GM18907 (cell line): Measurements from ENCODE around the gene SBNO1.
"Not testable (repeated sequence)": the region's sequence is repeated elsewhere in the genome, so short reads cannot be mapped to it uniquely, and the experiment has no call there.

Experiments used
- ATAC-seq: cut with Tn5 transposase; IDR thresholded peaks from one replicate; pipeline ENCODE4 v1.9.1; 2021; ENCODE audit warnings: mild to moderate bottlenecking, moderate library complexity; ENCODE audit not compliant: unreplicated experiment

SBNO1 gene

DNA sequence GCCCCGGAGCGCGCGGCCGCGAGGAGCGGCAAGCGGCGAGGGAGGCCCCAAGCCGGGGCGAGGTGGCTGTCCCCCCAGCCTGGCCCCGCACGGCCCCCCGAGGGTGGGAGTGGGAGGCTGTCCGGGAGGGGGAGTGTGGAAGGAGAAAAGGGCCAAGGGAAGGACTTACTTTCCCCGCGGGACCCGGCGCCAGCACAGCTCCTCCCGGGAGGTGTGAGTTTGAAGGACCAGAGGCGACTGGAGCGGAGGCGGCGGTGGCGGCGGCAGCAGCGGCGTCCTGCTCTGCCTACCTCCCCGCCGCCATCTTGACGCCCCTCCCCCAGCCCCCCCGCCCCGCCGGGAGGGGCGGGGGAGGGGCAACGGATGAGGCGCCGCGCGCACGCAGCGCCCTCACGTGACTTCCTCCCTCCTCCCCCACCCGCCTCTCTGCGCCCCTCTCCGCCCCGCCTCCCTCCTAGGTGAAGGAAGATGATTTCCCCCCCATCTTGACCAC, at the start of gene SBNO1:
SBNO1 (minus strand) TSS at position 316 of the 493 bp plus-strand sequence. CDS start 14,406 bp downstream, outside the sequence.
- peak; percentile 37 for ATAC-seq

DNA sequence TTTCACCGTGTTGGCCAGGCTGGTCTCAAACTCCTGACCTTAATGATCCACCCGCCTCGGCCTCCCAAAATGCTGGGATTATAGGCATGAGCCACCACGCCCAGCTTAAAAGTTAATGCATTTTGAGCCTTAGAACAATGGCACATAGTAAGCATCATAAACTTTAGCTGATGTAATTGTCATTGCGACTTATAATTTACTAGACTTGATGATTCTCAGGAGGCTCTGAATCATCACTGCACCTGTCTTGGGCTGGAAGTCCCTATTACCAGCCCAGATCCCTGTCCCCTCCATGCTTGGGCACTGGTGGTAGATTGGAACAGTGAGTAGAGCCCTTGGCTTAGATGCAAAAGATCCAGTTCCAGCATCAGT, 45.4 kb upstream of the SBNO1 start:
- no peak for ATAC-seq

DNA sequence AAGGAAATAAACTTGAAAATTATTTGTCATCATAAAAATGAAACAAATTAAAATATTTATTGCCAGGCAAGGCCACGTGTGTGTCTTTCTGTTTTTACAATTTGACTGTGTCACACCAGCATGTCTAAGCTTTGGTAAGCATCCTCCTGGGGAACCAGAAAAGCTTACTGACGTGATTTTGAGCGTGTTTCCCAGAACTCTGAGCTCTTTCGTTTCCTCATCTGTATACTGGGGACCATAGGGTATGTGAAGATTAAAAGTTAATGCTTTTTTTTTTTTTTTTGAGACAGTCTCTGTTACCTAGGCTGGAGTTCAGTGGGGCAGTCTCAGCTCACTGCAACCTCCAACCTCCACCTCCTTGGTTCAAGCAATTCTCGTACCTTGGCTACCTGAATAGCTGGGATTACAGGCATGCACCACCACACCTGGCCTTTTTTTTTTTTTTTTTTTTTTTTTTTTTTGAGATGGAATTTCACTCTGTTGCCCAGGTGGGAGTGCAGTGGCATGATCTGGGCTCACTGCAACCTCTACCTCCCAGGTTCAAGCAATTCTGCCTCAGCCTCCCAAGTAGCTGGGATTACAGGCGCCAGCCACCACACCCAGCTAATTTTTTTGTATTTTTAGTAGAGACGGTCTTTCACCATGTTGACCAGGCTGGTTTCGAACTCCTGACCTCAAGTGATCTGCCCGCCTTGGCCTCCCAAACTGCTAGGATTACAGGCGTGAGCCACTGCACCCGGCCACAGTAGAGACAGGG, 44.8 kb upstream of the SBNO1 start:
- ATAC-seq, result not testable (repeated sequence)

DNA sequence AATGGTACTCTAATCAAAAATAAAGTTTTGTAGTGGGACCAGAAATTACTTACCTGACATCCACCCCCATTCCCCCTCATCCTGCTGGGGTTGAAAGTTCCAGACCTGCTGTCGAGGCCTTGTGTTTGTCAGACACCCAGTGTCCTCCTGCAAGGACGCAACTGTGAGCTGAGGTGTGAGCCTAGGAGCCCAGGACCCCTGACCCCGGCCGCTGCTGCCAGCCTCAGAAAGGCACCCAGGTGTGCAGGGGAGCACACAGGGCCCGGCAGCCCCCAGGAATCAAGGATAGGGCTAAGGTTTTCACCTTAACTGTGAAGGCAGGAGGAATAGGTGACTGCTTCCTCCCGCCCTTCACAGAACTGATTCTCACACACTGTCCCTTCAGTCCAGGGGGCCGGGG, 44.0 kb upstream of the SBNO1 start:
- ATAC-seq, result not testable (repeated sequence)

DNA sequence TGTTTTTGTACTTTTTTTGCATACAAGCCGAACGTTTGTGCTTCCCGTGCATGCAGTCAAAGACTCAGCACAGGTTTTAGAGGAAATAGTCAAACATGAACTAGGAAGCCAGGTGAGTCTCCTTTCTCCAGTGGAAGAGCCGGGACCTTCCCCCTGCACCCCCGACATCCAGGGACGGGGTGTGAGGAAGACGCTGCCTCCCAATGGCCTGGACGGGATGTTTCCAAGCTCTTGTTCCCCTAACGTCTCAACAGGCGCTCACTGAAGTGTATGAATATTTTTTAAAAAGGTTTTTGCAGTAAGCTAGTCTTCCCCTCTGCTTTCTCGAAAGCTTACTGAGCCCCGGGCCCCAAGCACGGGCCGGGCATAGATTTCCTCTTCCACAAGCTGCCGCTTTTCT, 43.3 kb upstream of the SBNO1 start:
- not testable (repeated sequence) for ATAC-seq

DNA sequence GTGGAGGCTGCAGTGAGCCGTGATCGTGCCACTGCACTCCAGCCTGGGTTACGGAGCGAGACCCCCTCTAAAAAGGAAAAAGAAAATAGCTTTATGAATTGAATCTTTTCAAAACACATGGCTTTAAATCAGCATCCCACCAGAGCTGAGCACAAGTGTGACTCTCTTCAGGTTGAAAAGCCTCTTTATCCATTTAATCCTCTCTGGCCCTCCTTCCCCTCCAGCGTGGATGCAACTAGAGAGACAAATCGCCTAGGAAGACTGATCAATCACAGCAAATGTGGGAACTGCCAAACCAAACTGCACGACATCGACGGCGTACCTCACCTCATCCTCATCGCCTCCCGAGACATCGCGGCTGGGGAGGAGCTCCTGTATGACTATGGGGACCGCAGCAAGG, 42.6 kb upstream of the SBNO1 start:
- not testable (repeated sequence) for ATAC-seq

DNA sequence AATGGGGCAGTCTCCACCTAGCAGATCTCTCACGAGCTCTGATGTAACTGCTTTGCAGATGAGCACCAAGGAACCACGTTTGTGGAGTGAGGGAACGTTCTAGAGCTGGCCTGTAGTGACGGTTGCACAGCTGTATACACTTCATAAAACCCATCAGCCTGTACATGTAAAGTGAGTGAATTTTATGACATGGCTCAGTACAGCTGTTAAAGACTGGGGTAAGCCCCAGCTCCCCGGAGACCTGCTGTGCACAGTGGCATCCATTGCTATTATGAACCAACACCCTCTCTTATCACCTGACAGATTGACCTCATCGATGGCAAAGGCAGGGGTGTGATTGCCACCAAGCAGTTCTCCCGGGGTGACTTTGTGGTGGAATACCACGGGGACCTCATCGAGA, 39.9 kb upstream of the SBNO1 start:
- no peak for ATAC-seq

DNA sequence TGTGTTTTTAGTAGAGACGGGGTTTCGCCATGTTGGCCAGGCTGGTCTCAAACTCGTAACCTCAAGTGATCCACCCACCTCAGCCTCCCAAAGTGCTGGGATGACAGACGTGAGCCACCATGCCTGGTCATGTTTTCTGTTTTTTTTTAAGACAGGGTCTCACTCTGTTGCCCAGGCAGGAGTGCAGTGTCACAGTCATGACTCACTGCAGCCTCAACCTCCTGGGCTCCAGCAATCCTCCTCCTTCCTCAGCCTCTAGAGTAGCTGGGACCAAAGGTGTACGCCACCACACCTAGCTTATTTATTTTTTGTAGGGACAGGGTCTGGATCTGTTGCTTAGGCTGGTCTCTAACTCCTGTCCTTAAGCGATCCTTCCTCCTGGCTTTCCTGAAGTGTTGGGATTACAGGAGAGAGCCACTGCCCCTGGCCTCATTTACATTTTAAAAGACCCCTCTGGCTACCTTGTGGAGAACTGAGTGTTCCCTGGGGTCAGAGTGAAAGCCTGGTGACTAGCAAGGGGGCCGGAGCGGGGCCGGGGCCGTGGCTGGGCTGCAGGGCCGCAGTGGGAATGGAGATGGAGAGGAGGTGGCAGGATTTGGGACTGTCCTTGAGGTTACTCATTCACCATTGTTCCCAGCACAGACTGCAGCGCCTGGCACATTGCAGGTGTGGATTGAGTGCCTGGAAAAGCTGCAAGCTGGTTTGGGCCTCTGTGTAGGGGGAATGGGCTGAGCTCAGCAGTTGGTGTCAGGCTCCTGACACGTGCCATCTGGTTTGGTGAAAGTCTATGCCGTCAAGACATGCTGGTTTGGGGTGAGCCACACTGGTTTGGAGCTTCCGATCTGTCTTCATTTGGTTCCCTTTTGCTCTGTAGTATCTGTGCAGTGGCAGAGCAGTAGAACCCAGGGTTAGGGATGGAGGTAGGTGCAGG, 37.4 kb upstream of the SBNO1 start:
- no peak for ATAC-seq

DNA sequence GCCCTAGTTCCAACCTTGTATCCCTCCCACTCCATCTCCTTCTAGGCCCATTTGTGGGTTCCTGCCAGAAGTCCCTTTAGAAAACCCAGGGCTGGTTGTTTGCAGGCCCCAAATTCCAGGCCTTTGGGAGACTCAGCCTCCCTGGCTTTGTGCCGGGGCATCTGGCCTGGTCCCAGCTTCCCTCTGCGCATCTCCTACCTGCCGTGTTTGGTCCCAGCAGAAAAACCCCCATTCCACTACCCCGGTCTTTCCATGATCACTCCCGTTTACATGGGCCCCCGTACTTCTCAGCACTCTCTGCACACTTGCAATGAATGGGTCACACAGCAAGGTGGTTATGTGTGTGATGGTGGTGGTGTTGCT, 34.6 kb upstream of the SBNO1 start:
- ATAC-seq, result no peak

DNA sequence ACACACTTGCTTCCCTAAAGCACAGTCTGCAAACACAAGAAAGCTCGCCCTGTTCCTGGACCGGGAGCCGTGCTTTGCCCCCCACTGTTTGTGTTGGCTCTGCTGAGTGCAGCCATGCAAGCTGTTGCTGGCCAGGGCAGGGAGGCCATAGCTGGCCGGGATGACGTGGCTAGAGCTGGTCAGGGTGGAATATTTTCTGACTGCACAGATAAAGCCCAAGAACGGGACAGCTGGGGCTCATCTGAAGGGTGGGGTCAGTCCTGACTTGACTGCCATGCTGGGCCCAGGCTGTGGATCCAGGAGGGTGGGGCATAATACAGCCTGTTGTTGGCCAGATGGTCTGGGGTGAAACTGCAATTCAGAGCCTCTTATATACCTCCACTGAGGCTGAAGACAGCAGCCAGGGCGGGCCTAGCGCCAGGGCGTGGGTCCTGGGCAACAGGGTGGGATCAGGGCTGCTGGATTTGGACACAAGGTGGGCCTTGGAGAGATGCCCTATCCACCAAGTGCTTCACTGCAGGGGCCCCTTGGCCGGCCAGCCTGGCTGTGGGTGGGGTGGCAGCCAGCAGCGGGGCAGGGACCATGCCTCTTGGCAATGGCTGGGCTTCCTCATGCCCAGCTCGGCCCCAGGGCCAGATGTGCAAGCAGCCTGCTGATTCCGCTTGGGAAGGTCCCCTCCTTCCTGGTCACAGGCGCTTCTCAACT, 34.1 kb upstream of the SBNO1 start:
- no peak for ATAC-seq

DNA sequence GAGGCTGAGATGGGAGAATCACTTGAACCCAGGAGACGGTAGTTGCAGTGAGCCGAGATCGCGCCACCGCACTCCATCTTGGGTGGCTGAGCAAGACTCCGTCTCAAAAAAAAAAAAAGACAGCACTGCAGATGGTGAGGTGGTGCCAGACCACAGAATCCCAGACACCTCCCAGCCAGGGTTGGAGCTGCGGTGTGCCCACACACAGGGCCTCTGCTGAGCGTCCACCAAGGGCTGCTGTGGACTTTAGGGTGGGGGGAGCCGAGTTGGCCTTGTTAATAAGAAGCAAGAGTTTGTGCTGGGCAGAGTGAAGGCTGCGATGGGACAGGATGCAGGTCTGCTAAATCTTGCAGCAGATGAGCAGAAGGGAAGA, 33.5 kb upstream of the SBNO1 start:
- no peak for ATAC-seq

DNA sequence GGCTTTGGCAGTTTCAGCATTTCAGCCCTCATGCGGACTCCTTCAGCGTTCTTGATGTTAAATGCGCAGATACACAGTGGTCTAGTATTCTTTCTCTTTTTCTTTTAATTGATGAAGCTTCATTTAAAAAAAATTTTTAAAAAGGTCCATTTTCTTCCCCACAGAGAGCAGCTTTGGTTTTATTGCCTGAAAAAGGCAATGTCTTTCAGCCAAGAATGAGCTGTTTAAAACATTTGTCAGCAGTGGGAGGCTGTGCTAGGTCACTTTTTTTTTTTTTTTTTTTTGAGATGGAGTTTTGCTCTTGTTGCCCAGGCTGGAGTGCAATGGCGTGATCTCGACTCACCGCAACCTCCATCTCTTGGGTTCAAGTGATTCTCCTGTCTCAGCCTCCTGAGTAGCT, 32.8 kb upstream of the SBNO1 start:
- no peak for ATAC-seq

DNA sequence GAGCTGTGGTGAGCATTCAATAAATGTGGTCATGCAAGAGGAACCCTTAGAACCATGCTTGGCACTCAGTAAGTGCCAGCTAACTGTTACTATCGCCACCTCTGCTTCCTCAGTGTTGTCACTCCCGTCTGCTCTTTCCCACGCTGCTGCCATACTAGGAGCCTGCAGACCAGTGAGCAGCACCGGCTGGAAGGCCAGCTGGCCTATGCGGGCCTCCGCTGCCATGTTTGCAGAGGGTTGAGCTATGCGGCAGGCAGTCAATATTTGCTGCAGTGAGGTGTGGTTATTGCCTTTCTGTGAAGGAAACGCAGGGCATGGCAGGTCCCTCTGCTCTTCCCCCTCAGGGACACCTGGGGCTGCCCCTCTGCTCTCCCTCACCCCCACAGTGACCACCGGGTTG, 32.3 kb upstream of the SBNO1 start:
- no peak for ATAC-seq

DNA sequence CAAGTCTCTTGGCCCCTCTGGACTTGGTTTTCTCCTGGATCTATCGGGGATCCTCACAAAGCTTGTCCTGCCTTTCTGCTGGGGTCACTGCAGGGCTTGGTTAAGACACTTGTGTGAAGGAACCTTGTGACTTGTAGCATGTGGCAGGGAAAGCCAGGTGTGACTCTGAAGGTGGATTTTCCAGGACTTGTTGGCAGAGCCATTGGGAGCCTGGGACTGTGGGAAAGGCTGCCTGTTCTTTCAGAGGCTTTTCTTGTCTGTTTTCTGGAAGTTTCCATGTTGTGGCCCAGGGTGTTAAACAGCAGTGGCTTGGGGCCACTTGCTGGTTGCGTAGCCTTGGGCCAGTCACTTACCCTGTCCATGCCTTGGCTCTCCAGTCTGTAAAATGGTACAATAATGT, 31.9 kb upstream of the SBNO1 start:
- no peak for ATAC-seq

DNA sequence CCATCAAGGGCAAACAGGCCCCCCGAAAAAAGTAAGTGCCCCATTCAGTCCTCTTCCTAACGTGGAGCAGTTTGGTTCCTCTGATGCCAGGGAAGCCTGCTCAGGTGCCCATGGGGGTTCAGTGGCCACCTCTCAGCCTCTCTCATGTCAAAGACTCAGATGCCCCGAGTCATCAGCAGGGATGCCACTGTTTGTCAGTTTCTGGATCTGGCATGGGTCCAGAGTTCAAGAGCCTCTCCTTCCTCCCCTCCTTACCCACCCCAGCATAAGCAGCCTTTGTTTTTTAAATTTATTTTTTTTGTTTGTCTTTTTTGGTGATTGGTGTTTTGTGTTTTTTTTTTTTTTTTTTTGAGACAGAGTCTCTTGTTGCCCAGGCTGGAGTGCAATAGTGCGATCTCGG, 30.6 kb upstream of the SBNO1 start:
- ATAC-seq, result no peak

DNA sequence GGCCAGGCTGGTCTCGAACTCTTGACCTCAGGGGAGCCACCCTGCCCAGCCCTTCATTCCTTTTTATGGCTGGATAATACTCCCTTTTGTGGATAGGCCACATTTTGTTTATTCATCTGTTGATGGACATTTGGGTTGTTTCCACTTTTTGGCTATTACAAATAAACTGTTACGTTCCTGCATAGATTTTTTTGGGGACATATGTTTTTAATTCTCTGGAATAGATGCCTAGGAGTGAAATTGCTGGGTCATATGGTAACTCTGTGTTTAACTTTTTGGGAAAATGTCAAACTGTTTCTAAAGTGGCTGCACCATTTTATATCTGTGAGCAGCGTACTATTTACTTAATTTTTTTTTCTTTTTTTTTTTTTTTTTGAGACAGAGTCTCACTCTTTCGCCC, 29.1 kb upstream of the SBNO1 start:
- no peak for ATAC-seq

DNA sequence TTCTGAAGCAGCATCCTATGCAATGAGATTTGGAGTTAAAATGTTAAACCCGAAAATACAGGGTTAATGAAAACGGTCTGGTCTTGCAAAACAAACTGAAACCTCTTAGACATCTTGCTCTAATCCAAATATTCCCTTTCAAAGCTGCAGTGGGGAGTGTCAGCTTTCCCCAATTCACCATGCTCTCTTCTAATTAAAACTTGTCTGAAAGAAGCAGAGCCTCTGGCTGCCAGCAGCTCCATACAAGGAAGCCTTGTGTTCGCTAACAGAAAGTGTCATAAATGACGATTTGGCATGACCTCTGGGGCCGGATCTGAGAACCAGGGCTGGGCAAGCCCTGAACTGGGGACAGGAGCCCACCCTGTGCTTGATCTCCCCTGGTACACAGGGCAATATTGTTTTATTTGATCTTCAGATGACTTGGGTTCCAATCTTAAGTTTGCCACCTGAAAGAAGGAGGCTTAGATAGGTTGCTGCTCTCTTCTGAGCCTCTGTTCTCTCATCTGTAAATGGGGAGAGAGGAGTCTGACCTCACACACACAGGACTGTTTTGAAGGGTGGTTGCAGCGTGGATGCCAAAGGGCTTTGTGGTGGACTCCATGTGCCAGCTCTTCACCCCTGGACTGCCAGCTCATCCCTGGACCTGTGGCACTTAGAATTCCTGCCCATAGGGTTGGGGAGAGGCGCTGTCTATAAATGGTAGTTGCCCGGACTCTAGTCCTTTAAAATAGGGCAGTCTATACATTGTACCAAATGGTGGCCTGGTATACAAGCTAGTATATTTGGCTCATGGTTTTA, 27.1 kb upstream of the SBNO1 start:
- no peak for ATAC-seq

DNA sequence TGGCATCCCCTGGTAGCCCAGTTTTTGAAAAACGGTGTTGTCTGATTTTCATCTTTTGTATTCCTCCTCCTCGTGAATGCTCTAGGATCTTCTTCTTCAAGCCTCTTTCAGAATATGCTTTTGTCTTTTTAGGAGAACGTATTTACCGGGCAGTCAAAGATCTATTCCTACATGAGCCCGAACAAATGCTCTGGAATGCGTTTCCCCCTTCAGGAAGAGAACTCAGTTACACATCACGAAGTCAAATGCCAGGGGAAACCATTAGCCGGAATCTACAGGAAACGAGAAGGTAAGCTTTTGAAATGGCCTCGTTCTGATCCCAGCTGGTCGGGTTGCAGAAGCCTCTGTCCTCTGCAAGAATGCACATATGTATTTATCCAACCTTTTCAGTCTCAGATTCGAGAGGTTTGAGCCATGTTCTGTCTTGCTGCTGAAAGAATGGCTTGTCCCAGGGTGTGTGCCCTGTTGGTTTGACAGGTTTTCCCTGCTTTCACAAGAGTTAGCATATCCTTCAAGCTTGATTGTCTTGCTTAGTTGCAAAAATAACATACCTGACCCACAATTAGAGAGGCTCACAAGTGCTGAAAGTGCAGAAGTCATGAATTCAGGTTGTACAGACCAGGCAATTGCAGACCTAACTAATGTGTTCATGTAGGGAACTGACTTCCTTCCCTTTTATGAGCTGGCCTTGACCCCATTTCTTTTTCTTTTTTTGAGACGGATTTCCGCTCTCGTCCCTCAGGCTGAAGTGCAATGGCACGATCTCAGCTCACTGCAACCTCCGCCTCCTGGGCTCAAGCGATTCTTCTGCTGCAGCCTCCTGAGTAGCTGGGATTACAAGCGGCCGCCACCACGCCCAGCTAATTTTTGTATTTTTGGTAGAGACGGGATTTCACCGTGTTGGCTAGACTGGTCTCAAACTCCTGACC, 26.1 kb upstream of the SBNO1 start:
- no peak for ATAC-seq

DNA sequence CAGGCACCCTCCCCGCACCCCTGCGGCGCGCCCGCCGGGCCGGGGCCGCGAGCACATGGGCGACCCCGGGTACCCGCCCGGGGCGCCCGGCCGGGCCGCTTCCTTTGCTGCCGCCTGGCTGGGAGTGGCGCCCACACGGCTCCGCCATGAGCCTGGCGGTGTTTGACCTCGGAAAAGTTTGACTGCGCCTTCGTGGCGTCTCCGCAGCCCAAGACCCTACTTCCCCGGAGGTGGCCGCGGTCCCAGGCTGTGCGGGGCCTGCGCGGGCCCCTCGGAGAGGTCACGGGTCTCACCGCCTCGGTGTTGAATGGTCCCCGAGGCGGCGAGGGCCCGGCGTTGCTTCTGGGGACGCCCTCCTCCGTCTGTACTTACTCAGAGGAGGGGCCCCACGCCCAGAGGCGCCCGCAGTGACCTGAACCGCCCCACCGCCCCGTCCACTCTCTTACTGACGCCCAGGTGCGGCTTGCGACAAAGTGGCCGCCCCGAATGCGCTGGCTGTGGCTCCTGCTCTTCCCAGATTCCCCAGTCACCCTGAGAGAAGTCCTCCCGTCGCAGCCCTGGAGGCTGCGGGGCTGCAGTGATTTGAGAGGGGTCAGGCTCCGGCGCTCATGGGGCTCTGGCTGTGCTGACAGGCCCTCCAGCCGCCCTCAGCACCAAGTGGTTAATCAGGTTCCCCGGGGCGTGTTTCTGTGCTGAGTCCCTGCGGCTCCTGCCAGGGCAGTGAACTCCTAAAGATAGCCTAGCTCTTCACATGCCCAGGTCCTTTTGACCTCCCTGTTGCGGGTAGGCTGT, 25.1 kb upstream of the SBNO1 start:
- peak; percentile 24 for ATAC-seq
